Retinal pigment epithelial cell (primary cell): ENCODE results near the gene HP1BP3.

Experiments used
- DNase-seq: peaks from one replicate; pipeline ENCODE4 v3.0.0-alpha.2; 2010; ENCODE audit warnings: low read depth
- H3K4me3 ChIP-seq: 2 replicates; pipeline ENCODE4 v1.5.1; 2011; ENCODE audit warnings: mild to moderate bottlenecking, low read length, control low read depth, moderate library complexity
- CTCF ChIP-seq: conservative IDR thresholded peaks from 2 replicates; pipeline ENCODE4 v1.5.1; 2011; ENCODE audit warnings: low read depth, low read length, control low read depth, inconsistent platforms

The HP1BP3 gene

DNA sequence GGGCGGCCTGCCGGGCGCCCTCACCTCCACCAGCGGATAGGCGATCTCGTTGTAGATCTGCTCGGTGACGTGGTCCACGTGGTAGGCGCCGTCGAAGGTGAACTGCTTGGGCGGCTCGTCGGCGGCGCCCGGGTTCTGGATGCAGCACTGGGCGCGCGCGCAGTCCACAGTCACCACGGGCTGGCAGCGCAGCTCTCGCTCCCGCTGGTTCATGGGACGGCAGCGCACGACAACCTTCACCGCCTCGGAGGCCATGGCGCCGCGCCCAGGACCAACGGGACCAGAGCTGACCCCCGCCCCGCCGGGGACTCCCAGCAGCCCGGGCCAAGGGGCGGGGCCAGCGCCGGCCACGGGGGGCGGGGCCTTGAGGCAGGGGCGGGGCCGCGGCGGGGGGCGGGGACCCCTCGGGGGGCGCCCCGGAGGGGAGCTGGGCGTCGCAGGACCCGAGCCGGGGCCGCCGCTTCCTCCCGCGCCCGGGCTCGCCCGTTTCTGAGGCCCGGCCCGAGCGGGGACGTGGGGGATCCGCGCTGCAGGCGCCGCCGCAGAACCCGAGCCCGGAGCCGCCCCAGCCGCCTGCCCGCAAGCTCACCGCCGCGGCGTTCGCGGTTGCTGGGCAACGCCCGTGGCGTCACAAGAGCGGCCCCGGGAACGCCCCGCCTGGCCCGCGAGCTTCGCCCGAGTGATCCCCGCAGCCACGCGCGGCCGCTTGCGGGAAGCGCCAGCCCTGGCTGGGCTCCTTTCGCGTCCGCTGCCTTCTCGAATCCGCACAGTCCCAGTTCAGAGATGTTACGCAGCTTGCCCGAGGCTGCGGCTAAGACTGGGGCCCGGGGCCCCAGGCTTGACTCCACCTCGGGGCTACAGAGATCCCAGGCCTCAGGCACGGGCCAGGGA, 69.4 kb downstream of the HP1BP3 start, which contains the start of gene KIF17:
KIF17 (minus strand) TSS at position 556 of the 891 bp plus-strand sequence; CDS start at position 255, 301 bp downstream.
- no peak for TF ChIP-seq CTCF
- peak within 1 kb of the TSS; percentile 37 for H3K4me3 ChIP-seq
- DNase-seq = no peak

DNA sequence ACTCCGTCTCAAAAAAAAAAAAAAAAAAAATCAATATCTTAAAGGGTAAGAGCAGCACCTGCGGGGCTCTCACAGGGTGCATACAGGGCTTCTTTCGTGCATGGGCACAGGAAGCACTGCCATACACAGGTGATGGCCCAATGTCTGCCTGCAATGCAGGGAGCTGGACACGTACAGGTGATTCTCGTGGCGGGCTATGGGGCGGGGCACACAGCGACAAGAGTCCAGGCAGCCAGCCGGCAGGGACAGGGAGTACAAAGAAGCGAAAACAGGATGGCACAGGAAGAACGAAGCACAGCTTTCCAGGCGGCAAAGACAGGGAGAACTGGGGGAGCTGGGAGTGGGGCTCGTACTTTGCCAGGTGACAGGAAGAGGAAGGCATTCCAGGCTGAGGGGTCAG, 70.9 kb downstream of the HP1BP3 start:
- DNase-seq = no peak
- TF ChIP-seq CTCF = no peak
- no peak overlapping the region for H3K4me3 ChIP-seq

- TF ChIP-seq CTCF = no peak
- H3K4me3 ChIP-seq = no peak overlapping the region
- no peak for DNase-seq
Observed at GRCh38 chr1:20715406-20715805, 71.7 kb downstream of the HP1BP3 start.

GRCh38 chr1:20713440-20713839, 73.7 kb downstream of the HP1BP3 start:
- TF ChIP-seq CTCF = no peak
- DNase-seq = no peak

GRCh38 chr1:20712215-20712577, 74.9 kb downstream of the HP1BP3 start:
- TF ChIP-seq CTCF = no peak
- no peak overlapping the region for H3K4me3 ChIP-seq
- no peak for DNase-seq

More at GRCh38 chr1:20713440-20713839, 73.7 kb downstream of the HP1BP3 start:
- H3K4me3 ChIP-seq = no peak overlapping the region

DNA sequence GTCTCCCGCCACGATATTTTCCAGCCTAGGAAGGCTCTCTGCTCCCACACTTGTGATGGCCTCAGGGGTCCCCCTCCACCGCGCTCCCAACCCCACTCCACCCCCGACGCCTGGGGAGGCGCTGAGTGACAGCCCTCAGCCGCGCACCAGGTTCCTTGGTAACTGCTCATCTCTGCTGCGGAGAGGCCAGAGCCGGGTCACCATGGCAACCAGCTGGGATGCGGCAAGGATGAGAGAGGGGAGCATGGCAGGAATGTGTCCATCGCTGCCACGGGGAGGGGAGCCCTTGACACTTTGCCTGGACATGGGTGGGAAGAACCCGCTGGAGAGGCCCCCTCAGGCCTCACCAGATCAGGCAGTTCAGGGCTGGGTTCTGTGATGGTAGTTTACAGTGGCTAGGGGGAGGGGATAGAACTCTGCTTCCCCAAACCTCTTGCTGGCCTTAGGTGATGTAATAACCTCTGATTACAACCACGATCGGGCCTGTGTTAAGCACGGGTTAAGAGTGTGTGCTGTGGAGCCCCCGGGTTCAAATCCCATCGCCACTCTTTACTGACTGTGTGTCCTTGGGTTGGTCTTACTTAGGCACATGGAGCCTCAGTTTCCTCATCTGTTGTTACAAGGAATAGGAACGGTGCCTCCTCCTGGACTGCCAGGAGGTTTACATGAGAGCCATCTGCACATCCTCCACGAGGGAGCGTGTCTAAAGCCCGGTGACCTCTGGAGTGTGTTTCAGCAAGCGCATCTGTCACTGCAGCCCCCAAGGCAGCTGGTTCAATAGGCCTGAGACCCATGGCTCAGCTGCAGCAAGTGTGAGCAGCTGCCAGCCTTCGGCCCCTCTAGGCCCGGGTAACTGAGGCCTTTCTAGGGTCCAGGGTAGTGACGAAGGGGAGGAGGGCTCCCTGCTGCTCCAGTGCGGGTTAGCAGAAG, 75.6 kb downstream of the HP1BP3 start:
- no peak overlapping the region for H3K4me3 ChIP-seq
- DNase-seq = no peak
- no peak for TF ChIP-seq CTCF
